Measurements from ENCODE around the gene CD5L. TPM values are rescaled to one million over a fixed set of nuclear protein-coding genes. Genes with fewer than 3 reads are reported as not detected.

The CD5L gene
- total and polyA plus RNA-seq, 2 of the 13 experiments (the other 11 are each of a cell fraction or from before 2014, with no cell fraction given), result not detected

DNA sequence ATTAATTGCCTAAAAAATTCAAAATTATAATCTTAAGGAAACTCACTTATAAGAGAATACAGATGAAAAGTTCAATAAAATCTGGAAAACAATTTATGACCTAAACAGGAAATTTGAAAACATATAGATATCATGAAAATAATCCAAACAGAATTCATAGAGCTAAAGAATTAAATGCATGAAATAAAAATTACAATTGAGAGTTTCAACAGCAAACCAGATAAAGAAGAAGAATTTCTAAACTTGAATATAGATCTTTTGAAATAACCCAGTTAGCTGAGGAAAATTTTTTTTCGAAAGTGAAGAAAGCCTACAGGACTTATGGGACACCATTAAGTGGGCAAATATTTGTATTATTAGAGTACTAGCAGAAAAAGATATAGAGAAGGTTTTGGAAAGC, 28.3 kb downstream of the CD5L start:
- H3K4me3 ChIP-seq (replicated peaks in 1 of 3; ENCODE audit: insufficient read depth in 1 of 3, low read depth in 2 of 3, low read length in 3 of 3), result no peak overlapping the region
- no peaks in the 10 kb centered on the region for H3K36me3 ChIP-seq (replicated peaks in 1 of 2; ENCODE audit: control insufficient read depth in 1 of 2, insufficient read depth in 2 of 2, low read length in 2 of 2)
- no peak for FAIRE-seq
- no TSS peak for BruUV-seq (replicated peaks)
- no peaks in the 10 kb centered on the region for H3K27me3 ChIP-seq (ENCODE audit: control insufficient read depth in 1 of 2, insufficient read depth in 2 of 2, low read length in 2 of 2)
- H3K4me2 ChIP-seq (ENCODE audit: low read depth, low read length), result no peak overlapping the region
- no peak overlapping the region for H2AFZ ChIP-seq (ENCODE audit: low read length)
- DNase-seq (ENCODE audit: low spot score), result no peak
- 0% methylated on average over 1 of the region's 1 CpG for WGBS (ENCODE audit: low lambda C conversion rate)
- no peaks in the 10 kb centered on the region for H3K79me2 ChIP-seq (ENCODE audit: insufficient read depth, low read length)
- no peak for ATAC-seq
- peaks cover 31% of the 10 kb centered on the region for H3K9me3 ChIP-seq (ENCODE audit: low read length)
- ChIA-PET POLR2A (no interaction called here), CTCF (ENCODE audit: low intra/inter-chr PET ratio, low total read pairs) (no interaction called here)
- no peak overlapping the region for H3K9ac ChIP-seq (ENCODE audit: insufficient read depth, low read depth, low read length)
- in situ Hi-C loops (cut with HindIII; ENCODE audit: extremely low pct_ligation_motif_present, low pct_unique_long_range_greater_than_20kb), result no loop called here
- TF ChIP-seq, protein P1, sequence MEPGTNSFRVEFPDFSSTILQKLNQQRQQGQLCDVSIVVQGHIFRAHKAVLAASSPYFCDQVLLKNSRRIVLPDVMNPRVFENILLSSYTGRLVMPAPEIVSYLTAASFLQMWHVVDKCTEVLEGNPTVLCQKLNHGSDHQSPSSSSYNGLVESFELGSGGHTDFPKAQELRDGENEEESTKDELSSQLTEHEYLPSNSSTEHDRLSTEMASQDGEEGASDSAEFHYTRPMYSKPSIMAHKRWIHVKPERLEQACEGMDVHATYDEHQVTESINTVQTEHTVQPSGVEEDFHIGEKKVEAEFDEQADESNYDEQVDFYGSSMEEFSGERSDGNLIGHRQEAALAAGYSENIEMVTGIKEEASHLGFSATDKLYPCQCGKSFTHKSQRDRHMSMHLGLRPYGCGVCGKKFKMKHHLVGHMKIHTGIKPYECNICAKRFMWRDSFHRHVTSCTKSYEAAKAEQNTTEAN (CRISPR knock-in tag; conservative IDR thresholded peaks at IDR 0.05), result no peak
- TF ChIP-seq HIVEP1 (CRISPR knock-in tag; IDR thresholded peaks at IDR 0.05), result no peak
- peak; percentile 63; the same call in 1 of the 2 replicates for TF ChIP-seq ZNF160 (CRISPR knock-in tag; IDR thresholded peaks at IDR 0.05)
- no peak overlapping the region for H3K27ac ChIP-seq (ENCODE audit: extremely low read length, insufficient read depth, low read length)
- intact Hi-C loops (cut with micrococcal nuclease; ENCODE audit: unreplicated experiment), result no loop called here
- H4K20me1 ChIP-seq (ENCODE audit: insufficient read depth, low read length), result no peaks in the 10 kb centered on the region
- H3K4me1 ChIP-seq (ENCODE audit: insufficient read depth, low read length), result no peaks in the 10 kb centered on the region

DNA sequence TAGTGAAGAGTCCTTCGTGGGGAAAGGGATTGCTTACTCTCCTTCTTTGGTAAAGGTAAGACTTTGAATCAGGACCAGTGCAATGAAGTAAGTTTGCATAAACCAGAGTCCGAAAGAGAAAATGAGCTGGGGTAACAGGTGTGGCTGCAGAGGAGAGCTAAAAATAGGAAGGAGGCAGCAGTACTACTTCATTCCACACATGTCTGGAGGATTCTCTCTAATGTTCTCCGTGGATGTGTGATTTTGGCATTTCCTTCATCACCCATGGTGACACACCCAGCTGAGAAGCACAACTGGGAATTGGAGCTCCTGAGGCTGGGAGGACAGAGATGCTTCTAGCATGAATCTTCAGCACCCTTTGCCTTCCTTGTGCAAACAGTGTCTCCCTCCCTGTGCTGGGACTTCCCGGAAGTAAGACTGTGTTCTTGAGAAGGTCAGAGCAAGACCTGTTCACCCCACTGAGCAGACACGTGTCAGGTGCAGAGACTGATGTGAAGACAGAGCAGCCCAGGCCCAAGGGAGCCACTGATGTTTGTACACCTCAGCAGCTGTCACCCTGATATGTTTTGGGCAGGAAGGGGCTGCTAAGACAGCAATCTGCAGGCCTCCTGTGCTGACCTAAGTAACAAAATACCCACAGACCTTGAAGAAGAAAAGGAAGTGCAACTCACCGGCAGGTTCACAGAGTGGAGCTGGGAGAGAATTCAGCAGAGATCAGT, 35.0 kb downstream of the CD5L start:
- H3K4me1 ChIP-seq (ENCODE audit: insufficient read depth, low read length), result no peaks in the 10 kb centered on the region
- CTCF ChIA-PET (ENCODE audit: low intra/inter-chr PET ratio, low total read pairs), result no interaction called here
- FAIRE-seq, result no peak
- H3K9me3 ChIP-seq (ENCODE audit: low read length), result peaks cover 5% of the 10 kb centered on the region; the same call in 1 of the 2 replicates
- no peaks in the 10 kb centered on the region for H4K20me1 ChIP-seq (ENCODE audit: insufficient read depth, low read length)
- no peak for ATAC-seq
- H3K36me3 ChIP-seq (replicated peaks in 1 of 2; ENCODE audit: control insufficient read depth in 1 of 2, insufficient read depth in 2 of 2, low read length in 2 of 2), result no peaks in the 10 kb centered on the region
- H2AFZ ChIP-seq (ENCODE audit: low read length), result no peak overlapping the region
- no peak overlapping the region for H3K4me3 ChIP-seq (replicated peaks in 1 of 3; ENCODE audit: insufficient read depth in 1 of 3, low read depth in 2 of 3, low read length in 3 of 3)
- 2% methylated on average over 5 of the region's 6 CpGs for WGBS (ENCODE audit: low lambda C conversion rate)
- in situ Hi-C loops (cut with HindIII; ENCODE audit: extremely low pct_ligation_motif_present, low pct_unique_long_range_greater_than_20kb) (loop anchor here (10.0 kb wide), 1 partner anchor 62 kb away; no protein-coding TSS in a partner anchor), intact Hi-C loops (cut with micrococcal nuclease; ENCODE audit: unreplicated experiment) (no loop called here)
- no peak for TF ChIP-seq ZNF766 (CRISPR knock-in tag; IDR thresholded peaks at IDR 0.05; ENCODE audit: borderline replicate concordance)
- TF ChIP-seq ZFYVE20 (CRISPR knock-in tag; IDR thresholded peaks at IDR 0.05; ENCODE audit: borderline replicate concordance, low read depth), result no peak
- TF ChIP-seq ZNF24 (IDR thresholded peaks at IDR 0.05), result no peak
- no peak for TF ChIP-seq ISL2 (CRISPR knock-in tag; IDR thresholded peaks at IDR 0.05)
- TF ChIP-seq, protein P2, sequence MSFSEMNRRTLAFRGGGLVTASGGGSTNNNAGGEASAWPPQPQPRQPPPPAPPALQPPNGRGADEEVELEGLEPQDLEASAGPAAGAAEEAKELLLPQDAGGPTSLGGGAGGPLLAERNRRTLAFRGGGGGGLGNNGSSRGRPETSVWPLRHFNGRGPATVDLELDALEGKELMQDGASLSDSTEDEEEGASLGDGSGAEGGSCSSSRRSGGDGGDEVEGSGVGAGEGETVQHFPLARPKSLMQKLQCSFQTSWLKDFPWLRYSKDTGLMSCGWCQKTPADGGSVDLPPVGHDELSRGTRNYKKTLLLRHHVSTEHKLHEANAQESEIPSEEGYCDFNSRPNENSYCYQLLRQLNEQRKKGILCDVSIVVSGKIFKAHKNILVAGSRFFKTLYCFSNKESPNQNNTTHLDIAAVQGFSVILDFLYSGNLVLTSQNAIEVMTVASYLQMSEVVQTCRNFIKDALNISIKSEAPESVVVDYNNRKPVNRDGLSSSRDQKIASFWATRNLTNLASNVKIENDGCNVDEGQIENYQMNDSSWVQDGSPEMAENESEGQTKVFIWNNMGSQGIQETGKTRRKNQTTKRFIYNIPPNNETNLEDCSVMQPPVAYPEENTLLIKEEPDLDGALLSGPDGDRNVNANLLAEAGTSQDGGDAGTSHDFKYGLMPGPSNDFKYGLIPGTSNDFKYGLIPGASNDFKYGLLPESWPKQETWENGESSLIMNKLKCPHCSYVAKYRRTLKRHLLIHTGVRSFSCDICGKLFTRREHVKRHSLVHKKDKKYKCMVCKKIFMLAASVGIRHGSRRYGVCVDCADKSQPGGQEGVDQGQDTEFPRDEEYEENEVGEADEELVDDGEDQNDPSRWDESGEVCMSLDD (CRISPR knock-in tag; IDR thresholded peaks at IDR 0.05; ENCODE audit: borderline replicate concordance), result no peak
- no peak for TF ChIP-seq THAP11 (CRISPR knock-in tag; IDR thresholded peaks at IDR 0.05)
- TF ChIP-seq ARNT (IDR thresholded peaks at IDR 0.05), result no peak
- H3K9ac ChIP-seq (ENCODE audit: insufficient read depth, low read depth, low read length), result no peak overlapping the region
- H3K4me2 ChIP-seq (ENCODE audit: low read depth, low read length), result no peak overlapping the region
- no peaks in the 10 kb centered on the region for H3K79me2 ChIP-seq (ENCODE audit: insufficient read depth, low read length)
- no peak overlapping the region for H3K27ac ChIP-seq (ENCODE audit: extremely low read length, insufficient read depth, low read length)
- DNase-seq (ENCODE audit: low spot score), result no peak
- no TSS peak for BruUV-seq (replicated peaks)
- POLR2A ChIA-PET, result no interaction called here
- H3K27me3 ChIP-seq (ENCODE audit: control insufficient read depth in 1 of 2, insufficient read depth in 2 of 2, low read length in 2 of 2), result no peaks in the 10 kb centered on the region

Data from HepG2 (cell line).